ENCODE data around the gene KCNJ14. TPM values are rescaled to one million over a fixed set of nuclear protein-coding genes. Genes with fewer than 3 reads are reported as not detected.

The KCNJ14 gene
- total RNA-seq, 2 donors from 2014 or later = 1.7 to 2.1 TPM

DNA sequence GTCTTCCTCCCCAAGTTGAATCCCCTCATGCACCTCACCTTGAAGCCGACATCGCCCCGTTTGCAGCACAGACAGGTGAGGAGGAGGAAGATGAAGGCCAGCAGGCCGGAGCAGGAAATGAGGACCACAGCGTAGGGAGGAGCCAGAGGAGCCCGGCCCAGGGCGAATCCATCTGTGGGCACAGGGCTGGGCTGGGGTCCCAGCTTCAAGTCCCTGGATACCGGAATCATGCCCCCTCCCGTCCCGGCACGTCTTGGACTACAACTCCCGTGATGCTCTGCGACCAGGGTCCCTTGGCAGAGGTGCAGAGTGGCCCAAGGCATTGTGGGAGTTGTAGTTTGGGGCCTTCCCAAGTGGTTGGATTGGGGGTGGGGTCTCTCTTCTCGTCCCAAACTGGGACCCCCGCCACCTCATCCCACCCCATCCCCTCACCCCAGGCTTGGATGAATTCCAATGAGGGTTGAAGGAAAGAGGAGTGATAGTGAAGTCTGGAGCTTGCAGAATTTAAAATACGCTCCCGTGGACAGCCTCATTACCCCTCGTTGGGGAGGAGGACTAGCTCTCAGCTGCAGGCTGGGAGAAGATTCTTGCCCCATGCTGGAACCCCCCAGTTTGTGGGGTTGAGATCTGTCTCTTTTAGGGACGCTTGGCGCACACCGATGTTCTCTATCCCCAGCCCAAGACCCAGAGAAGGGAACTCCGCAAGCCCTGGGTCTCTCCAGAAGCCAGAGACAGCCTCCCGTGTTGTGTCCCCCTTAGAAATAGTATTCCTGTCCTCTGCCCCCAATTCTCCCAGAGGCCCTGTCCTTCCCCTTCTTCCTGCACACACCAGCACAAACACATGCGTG lies 55.3 kb downstream of the KCNJ14 start:
- Mint-ChIP-seq H3K9me3 (no peaks in the 10 kb centered on the region), H3K4me3 (no peak overlapping the region), H3K27me3 (no peaks in the 10 kb centered on the region), H3K27ac (peak overlapping the region; percentile 73), H3K4me1 (peaks cover 5% of the 10 kb centered on the region), H3K36me3 (ENCODE audit: low read depth) (no peaks in the 10 kb centered on the region)
- peak; percentile 70 for ATAC-seq (replicated peaks)

DNA sequence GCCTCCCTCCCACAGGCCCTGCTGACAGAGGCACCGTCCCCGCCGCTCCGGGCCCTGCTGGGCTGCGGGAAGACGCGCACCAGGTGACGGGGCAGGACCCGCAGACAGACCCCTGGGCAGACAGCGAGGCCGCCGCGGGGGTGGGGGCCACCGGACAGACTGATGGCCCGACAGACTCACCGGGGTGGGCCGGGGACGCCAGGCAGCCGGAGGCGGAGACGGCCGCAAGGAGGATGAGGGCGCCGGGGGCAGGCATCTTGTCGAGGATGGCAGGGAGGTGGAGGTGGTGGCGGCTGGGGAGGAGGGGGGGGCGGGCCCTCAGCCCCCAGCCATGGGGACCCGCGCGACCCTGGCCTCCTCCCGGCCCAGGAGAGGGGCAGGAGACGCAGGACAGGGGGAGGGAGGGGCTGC lies 56.0 kb downstream of the KCNJ14 start:
- Mint-ChIP-seq H3K27me3 (no peaks in the 10 kb centered on the region), H3K27ac (no peak overlapping the region), H3K4me3 (no peak overlapping the region), H3K4me1 (peaks cover 5% of the 10 kb centered on the region), H3K36me3 (ENCODE audit: low read depth) (no peaks in the 10 kb centered on the region), H3K9me3 (no peaks in the 10 kb centered on the region)
- peak; percentile 20 for ATAC-seq (replicated peaks)

DNA sequence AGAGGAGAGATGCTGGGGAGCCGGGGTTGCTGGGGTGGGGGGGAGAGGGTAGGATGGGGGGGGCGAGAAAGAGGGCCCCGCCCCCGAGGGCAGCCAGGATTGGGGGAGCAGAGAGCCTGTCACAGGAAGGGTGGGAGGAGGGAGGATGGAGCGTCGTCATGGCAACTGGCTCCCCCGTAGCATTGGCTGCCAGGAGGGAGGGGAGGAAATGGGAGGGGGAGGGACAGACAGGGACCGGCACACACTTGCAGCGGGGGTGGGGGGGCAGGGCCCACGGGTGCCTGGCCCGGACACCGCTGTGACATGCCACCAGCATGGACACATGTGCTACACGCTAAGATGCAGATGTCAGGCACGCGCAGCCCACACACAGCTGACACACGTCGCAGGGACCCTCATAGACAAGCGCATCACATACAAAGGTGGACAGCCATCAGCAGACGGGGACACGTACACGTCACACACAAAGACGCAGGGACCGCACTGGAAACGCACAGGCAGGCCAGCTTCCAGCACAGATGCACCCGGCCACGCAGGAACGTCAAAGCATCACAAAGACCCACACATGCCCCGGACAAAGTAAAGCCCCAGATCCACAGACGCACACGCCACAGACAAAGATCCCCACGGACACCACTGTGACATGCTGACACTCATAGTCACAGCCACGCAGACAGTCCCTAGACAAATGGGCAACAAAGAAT lies 56.6 kb downstream of the KCNJ14 start, which contains the start of gene LMTK3:
TSS of gene LMTK3 (minus strand) at position 36 of the 704 bp plus-strand sequence. CDS start 259 bp downstream, outside the sequence.
- H3K4me3 Mint-ChIP-seq = no peak within 1 kb of the TSS
- ATAC-seq (replicated peaks) = peak; percentile 43
- peak within 1 kb of the TSS; percentile 73 for H3K27ac Mint-ChIP-seq
- H3K36me3 Mint-ChIP-seq (ENCODE audit: low read depth) = no peaks in the 10 kb centered on the region
- no peaks in the 10 kb centered on the region for H3K9me3 Mint-ChIP-seq
- no peaks in the 10 kb centered on the region for H3K27me3 Mint-ChIP-seq
- peaks cover 5% of the 10 kb centered on the region for H3K4me1 Mint-ChIP-seq

DNA sequence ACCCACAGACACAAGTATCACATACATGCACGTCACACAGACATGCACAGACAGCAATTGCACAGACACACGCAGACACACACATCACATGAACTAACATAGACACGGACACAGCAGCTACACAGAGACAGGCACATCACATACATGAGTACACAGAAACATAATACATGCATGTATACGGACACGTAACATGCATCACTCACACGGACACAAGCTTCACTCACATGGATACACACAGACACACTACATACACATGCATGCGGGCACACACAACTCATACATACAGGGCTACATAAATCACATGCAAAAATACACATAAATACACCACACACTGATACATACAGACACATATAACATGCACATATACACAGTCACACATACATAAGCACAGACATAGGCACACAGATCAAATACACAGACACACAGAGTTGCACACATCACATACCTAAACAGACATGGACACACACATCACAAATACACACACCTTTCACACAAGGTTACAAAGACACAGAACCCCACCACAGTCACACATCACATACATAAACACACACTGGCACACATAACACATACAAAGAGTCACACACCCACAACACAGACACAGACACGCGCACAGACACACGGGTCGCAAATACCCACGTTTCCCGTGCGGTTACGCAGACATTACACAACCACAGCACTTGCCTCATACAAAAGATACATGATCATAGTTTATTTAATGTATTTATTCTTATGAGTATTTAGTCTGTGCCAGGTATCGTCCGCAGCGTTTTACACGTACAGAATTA lies 57.3 kb downstream of the KCNJ14 start:
- Mint-ChIP-seq H3K27ac (no peak overlapping the region), H3K4me1 (peaks cover 5% of the 10 kb centered on the region), H3K36me3 (ENCODE audit: low read depth) (no peaks in the 10 kb centered on the region), H3K4me3 (no peak overlapping the region), H3K9me3 (no peaks in the 10 kb centered on the region), H3K27me3 (no peaks in the 10 kb centered on the region)
- ATAC-seq (replicated peaks) = no peak

DNA sequence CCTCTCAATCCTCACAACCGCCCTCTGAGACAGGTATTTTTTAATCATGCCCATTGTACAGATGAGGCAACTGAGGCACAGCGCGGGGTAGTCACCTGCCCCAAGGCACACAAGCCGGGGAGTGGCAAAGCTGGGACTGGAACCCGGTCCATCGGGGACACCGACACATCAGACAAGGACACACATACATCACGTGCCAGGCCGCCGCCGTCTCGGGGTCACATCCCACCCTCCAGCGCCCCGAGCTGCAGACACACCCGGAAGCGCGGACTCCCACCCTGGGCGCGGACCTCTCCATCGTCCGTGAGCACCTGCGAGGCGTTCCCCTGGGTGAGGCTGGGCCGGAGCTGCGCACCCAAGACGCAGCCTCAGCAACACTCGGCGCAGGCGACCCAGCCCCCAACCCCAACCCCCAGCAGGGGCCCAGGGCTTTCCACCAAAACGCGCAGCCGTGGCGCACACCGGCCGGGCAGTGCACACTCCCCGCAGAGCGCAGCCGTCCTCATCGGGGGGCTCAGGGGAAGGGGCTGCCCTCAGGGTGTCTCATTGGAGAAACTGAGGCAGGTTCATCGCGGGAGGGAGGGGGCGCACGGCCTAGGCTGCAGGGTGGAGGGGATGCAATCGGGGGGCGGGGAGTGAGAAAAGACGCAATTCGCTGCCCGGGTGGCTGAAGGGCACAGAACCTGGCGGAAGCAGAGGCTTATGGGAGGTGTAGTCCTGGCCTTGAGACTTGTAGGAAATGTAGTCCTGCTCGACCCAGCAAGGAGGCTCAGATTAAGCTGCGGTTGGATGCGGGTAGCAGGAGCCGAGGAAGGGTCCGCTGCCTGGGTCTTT lies 58.1 kb downstream of the KCNJ14 start:
- no peaks in the 10 kb centered on the region for H3K9me3 Mint-ChIP-seq
- no peak overlapping the region for H3K4me3 Mint-ChIP-seq
- H3K27ac Mint-ChIP-seq = peak overlapping the region; percentile 71
- H3K27me3 Mint-ChIP-seq = no peaks in the 10 kb centered on the region
- no peaks in the 10 kb centered on the region for H3K36me3 Mint-ChIP-seq (ENCODE audit: low read depth)
- H3K4me1 Mint-ChIP-seq = peaks cover 5% of the 10 kb centered on the region
- peak; percentile 76 for ATAC-seq (replicated peaks)

DNA sequence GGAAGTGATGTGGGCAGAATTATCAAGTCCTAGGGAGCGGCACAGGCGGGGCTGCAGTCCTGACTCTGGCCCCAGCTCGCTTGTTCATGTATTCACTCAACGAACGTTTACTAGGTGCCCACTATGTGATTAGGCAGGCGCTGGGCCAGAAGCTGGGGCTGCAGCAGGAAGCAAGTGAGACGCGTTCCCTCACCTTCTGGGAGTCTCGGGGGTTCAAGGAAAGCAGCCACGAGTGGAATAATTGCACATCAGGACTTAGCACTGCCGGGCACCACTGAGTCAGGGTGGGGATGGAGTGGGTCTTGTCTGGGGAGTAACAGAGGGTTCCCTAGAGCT lies 58.7 kb downstream of the KCNJ14 start:
- H3K27me3 Mint-ChIP-seq = no peaks in the 10 kb centered on the region
- no peaks in the 10 kb centered on the region for H3K36me3 Mint-ChIP-seq (ENCODE audit: low read depth)
- no peak for ATAC-seq (replicated peaks)
- peak overlapping the region; percentile 71 for H3K27ac Mint-ChIP-seq
- H3K4me3 Mint-ChIP-seq = no peak overlapping the region
- H3K4me1 Mint-ChIP-seq = peaks cover 5% of the 10 kb centered on the region
- H3K9me3 Mint-ChIP-seq = no peaks in the 10 kb centered on the region

DNA sequence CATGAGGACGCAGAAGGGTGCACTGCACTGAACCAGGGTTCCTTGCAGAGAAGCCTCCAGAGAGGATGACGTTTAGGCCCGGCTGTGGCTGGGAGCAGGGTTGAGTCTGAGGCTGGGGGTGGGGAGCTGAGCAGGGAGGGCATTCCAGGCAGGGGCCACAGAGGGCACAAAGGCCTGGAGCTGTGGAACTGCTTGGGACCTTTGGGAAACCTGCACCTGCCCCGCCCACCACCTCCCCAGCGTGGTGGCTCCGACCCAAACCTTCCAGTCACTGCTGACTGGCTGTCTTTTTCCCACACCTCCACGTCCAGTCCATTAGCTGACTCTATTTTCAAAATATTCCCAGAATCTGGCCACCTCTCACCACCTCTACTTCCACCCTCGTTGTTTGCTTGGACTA lies 61.2 kb downstream of the KCNJ14 start:
- Mint-ChIP-seq H3K27ac (no peak overlapping the region), H3K4me3 (no peak overlapping the region), H3K27me3 (no peaks in the 10 kb centered on the region), H3K4me1 (peaks cover 5% of the 10 kb centered on the region), H3K9me3 (no peaks in the 10 kb centered on the region), H3K36me3 (ENCODE audit: low read depth) (no peaks in the 10 kb centered on the region)
- no peak for ATAC-seq (replicated peaks)

Other genes starting within 250 kb of the KCNJ14 start
- 100 to 1,000 TPM; 161 to 244 TPM for gene CARD8, start 199.7 kb upstream of the KCNJ14 start, total RNA-seq
- 1 to 10 TPM in 1 of 2 donors, not detected in 1; 1.4 TPM for gene ZNF114, start 185.5 kb upstream of the KCNJ14 start, total RNA-seq
- 100 to 1,000 TPM; 190 to 192 TPM for gene EMP3, start 130.0 kb upstream of the KCNJ14 start, total RNA-seq
- 10 to 100 TPM; 20.5 to 33.7 TPM for gene TMEM143, start 91.6 kb upstream of the KCNJ14 start, total RNA-seq
- gene SYNGR4, start 91.2 kb upstream of the KCNJ14 start, total RNA-seq = not detected
- 10 to 100 TPM; 73.8 to 97.0 TPM for gene KDELR1, start 64.0 kb upstream of the KCNJ14 start, total RNA-seq
- 1 to 10 TPM in 1 of 2 donors, under 1 TPM in 1; 0.28 to 1.2 TPM for gene GRIN2D, start 61.9 kb upstream of the KCNJ14 start, total RNA-seq
- 10 to 100 TPM; 34.9 to 72.9 TPM for gene GRWD1, start 9.6 kb upstream of the KCNJ14 start, total RNA-seq
- 10 to 100 TPM; 30.6 to 35.4 TPM for gene CYTH2, start 13.8 kb downstream of the KCNJ14 start, total RNA-seq
- gene LMTK3, start 56.3 kb downstream of the KCNJ14 start, total RNA-seq = 1 to 10 TPM; 3.8 to 5.9 TPM
- not detected for gene SULT2B1, start 96.6 kb downstream of the KCNJ14 start, total RNA-seq
- not detected for gene SPACA4, start 151.2 kb downstream of the KCNJ14 start, total RNA-seq
- gene FAM83E, start 159.5 kb downstream of the KCNJ14 start, total RNA-seq = 1 to 10 TPM; 4.6 to 8.6 TPM
- gene RPL18, start 163.6 kb downstream of the KCNJ14 start, total RNA-seq = 1,000 to 10,000 TPM; 1,785 to 2,369 TPM
- gene SPHK2, start 163.9 kb downstream of the KCNJ14 start, total RNA-seq = 10 to 100 TPM; 31.3 to 49.3 TPM
- gene DBP, start 181.8 kb downstream of the KCNJ14 start, total RNA-seq = 1 to 10 TPM; 5.3 to 9.3 TPM
- 10 to 100 TPM in 1 of 2 donors, 1 to 10 TPM in 1; 6.1 to 16.4 TPM for gene CA11, start 190.6 kb downstream of the KCNJ14 start, total RNA-seq
- 1 to 10 TPM in 1 of 2 donors, under 1 TPM in 1; 0.65 to 2.9 TPM for gene NTN5, start 217.4 kb downstream of the KCNJ14 start, total RNA-seq
- not detected for gene FUT2, start 240.4 kb downstream of the KCNJ14 start, total RNA-seq

Measured in activated T-helper 17 cell treated with anti-CD3 and anti-CD28 coated beads, Interleukin-2, amount 50 U/mL, for 72 hours (primary cell).